ENCODE data around the gene FAM131A.

DNA sequence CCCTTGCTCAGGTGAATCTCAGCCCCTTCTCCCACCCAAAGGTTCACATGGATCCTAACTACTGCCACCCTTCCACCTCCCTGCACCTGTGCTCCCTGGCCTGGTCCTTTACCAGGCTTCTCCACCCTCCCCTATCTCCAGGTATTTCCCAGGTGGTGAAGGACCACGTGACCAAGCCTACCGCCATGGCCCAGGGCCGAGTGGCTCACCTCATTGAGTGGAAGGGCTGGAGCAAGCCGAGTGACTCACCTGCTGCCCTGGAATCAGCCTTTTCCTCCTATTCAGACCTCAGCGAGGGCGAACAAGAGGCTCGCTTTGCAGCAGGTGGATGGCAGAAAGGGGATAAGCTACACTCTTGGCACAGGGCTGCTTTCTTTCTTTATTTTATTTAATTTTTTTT is 4.5 kb downstream of the FAM131A start:
- no peak for TF ChIP-seq NFRKB (IDR thresholded peaks at IDR 0.05)
- no peak for TF ChIP-seq TARDBP (IDR thresholded peaks at IDR 0.05)
- TF ChIP-seq ARNT (IDR thresholded peaks at IDR 0.05) = no peak
- no peak for TF ChIP-seq ZNF384 (IDR thresholded peaks at IDR 0.05)
- TF ChIP-seq FOXA1 (IDR thresholded peaks at IDR 0.05) = no peak
- TF ChIP-seq L3MBTL2 (conservative IDR thresholded peaks at IDR 0.05) = no peak
